Measurements from ENCODE around the gene ZNF573. TPM values are rescaled to one million over a fixed set of nuclear protein-coding genes. Genes with fewer than 3 reads are reported as not detected.

The ZNF573 gene
- total RNA-seq, result 3.0 and 5.1 TPM in 2 replicates

DNA sequence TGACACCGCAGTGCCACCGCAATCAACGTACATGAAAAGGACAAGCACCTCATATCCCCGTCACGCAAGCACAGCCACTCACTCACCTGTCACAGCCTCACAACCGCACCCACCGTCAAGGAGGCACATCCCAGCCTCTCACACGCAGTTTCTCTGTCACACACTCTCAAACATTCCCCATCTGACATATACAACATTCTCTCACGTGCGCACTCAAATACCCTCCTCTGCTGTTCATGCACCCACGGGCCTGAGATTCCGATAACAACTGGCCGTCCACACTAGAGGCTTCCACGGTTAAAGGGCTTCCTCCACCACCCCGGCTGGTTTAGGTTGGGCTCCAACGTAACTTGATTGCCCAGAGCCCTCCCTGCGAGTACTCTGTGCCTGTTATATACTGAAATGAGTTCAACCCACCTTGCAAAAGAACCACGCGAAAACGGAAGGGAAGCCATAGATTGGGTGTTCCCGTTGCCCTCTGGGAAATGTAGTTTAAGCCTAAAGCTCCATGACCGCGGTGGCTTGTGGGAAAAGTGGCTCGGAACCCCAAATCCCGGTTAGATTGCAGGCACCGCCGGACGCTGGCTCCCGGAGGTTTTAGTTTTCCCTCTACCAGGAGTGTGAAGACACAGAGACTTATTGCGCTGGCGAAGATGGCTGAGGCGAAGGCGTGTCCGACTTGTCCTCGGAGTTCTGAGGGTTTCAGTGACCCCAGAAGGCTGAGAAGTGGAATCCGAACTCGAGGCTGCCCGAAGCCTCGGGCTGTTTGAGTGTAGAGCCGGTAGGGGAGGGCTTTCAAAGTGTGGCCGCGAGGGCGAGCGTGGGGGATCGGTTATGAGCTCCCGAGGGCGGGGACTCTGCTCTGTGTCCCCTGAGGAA, at the start of gene ZNF573:
Gene ZNF573, minus strand, starts transcription at position 460 of the 879 bp plus-strand sequence. CDS start 5,857 bp downstream, outside the sequence.

DNA sequence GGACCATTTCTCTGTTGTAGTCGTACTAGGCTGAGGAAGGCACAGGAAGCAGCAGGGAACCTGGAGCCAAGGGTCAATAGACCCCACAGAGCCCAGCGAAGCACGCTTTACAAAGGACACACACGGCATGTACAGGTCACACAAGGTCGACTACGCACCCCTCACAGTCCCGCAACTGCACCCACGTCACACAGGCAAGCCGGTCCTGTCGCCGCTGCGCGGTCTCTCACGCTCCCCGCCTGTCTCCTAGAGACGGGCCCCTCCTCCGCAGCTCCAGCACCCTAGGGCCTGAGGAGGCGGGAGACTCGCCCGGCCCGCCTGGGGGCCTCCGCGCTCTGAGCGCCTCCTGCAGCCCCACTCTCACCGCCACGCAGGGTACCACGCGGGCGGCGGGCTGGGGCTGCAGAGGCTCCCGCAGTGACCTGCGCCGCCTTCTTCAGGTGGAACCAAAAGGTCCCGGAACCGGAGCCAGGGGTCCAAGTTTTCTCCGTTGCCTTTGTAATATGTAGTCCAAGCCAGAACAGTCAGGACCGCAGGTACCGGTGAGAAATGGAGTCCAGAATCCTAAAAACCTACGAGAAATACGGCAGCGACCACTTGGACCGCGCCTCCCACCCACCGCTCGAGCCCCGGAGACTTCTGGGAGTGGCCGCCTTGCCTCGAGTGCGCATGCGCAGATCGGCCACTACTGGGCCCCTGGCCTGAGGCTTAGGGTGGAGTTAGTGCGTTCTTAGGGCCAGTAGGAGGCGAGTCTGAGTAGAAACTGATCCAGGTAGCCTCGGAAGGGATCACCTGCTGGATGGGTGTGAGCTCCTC, 60.1 kb downstream of the ZNF573 start, which contains the start of gene ZNF607:
Gene ZNF607, minus strand, starts transcription at position 651 of the 816 bp plus-strand sequence. CDS start 8,143 bp downstream, outside the sequence.

Other genes starting within 250 kb of the ZNF573 start
- 1.6 and 1.8 TPM in 2 replicates for gene ZNF571, start 184.8 kb downstream of the ZNF573 start, total RNA-seq
- gene ZNF540, start 184.7 kb downstream of the ZNF573 start, total RNA-seq, result 1.4 TPM in 1 of 2 replicates, not detected in the other
- gene ZFP30, start 124.1 kb downstream of the ZNF573 start, total RNA-seq, result 6.1 and 12.3 TPM in 2 replicates
- gene ZNF607, start 59.8 kb downstream of the ZNF573 start, total RNA-seq, result 1.4 and 4.3 TPM in 2 replicates
- not detected in 2 replicates for gene WDR87, start 127.0 kb upstream of the ZNF573 start, total RNA-seq
- gene SIPA1L3, start 127.6 kb upstream of the ZNF573 start, total RNA-seq, result 23.6 and 27.4 TPM in 2 replicates